B cell (primary cell): ENCODE results near the gene RMDN2.

Experiments
- CTCF ChIP-seq: fragments of 200-600 bp; IDR thresholded peaks from one replicate; pipeline ENCODE4 v1.8.0; 2022; ENCODE audit warnings: antibody characterized with exemption, mild to moderate bottlenecking
- EZH2 ChIP-seq: IDR thresholded peaks from 2 replicates; pipeline ENCODE4 v1.6.1; 2012; ENCODE audit warnings: borderline replicate concordance, low read depth, mild to moderate bottlenecking, moderate library complexity, low read length; ENCODE audit not compliant: insufficient read depth, poor library complexity, severe bottlenecking

GRCh38 chr2:38035968-38036367 is 110.9 kb downstream of the RMDN2 start:
- TF ChIP-seq CTCF (no peak), EZH2 (no peak)
